Measurements from ENCODE around the gene LRP1B.

Gene LRP1B

DNA sequence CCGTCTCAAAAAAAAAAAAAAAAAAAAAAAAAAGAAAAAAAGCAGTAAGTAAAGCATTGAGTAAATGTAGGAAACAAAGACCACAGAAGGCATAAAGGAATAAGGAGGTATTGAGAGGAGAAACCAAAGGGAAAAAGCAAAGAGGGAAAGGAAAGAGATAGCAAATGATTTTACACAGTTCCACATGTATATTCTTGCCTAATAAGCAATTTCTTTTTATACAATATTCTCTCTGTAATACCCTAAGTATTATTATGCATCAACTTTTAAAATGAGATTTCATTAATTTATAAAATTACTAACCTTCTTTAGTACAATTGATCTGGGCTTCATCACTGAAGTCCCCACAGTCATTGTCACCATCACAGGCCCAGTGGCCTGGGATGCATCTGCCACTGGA, 1180.9 kb downstream of the LRP1B start:
- ATAC-seq: no peak

DNA sequence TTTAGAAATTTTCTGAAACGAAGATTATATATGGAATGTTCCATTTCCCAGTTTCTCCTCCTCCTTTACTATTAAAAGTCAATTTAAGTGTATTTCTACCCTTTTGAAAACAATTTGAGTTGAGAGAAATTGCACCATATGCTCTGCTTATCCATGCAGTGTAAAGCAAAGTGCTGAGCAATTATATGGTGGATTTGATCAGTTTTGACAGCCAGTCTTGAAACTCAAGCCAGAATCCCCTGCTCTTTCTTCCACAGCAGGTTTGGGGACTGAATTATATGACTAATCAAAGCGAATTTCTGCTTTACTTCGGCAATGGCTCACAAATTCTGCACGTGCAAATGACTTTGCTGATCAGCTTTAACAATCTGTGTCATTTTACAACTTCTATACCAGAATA, 1183.6 kb downstream of the LRP1B start:
- no peak for ATAC-seq
- TF ChIP-seq, protein P1, sequence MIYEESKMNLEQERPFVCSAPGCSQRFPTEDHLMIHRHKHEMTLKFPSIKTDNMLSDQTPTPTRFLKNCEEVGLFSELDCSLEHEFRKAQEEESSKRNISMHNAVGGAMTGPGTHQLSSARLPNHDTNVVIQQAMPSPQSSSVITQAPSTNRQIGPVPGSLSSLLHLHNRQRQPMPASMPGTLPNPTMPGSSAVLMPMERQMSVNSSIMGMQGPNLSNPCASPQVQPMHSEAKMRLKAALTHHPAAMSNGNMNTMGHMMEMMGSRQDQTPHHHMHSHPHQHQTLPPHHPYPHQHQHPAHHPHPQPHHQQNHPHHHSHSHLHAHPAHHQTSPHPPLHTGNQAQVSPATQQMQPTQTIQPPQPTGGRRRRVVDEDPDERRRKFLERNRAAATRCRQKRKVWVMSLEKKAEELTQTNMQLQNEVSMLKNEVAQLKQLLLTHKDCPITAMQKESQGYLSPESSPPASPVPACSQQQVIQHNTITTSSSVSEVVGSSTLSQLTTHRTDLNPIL (CRISPR knock-in tag; IDR thresholded peaks at IDR 0.05; ENCODE audit: low read depth): no peak

More for the DNA sequence above, 1180.9 kb downstream of the LRP1B start:
- no peak for TF ChIP-seq TCF4 (CRISPR knock-in tag; IDR thresholded peaks at IDR 0.05; ENCODE audit: borderline replicate concordance)
- TF ChIP-seq, protein P2, sequence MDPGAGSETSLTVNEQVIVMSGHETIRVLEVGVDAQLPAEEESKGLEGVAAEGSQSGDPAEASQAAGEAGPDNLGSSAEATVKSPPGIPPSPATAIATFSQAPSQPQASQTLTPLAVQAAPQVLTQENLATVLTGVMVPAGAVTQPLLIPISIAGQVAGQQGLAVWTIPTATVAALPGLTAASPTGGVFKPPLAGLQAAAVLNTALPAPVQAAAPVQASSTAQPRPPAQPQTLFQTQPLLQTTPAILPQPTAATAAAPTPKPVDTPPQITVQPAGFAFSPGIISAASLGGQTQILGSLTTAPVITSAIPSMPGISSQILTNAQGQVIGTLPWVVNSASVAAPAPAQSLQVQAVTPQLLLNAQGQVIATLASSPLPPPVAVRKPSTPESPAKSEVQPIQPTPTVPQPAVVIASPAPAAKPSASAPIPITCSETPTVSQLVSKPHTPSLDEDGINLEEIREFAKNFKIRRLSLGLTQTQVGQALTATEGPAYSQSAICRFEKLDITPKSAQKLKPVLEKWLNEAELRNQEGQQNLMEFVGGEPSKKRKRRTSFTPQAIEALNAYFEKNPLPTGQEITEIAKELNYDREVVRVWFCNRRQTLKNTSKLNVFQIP (CRISPR knock-in tag; IDR thresholded peaks at IDR 0.05; ENCODE audit: borderline replicate concordance, low read depth): no peak
- no peak for TF ChIP-seq OSR1 (CRISPR knock-in tag; IDR thresholded peaks at IDR 0.05)
- no peak for TF ChIP-seq ARNTL (CRISPR knock-in tag; IDR thresholded peaks at IDR 0.05; ENCODE audit: borderline replicate concordance, low read depth)
- TF ChIP-seq ZNF70 (CRISPR knock-in tag; IDR thresholded peaks at IDR 0.05): no peak
- no peak for TF ChIP-seq GLIS3 (CRISPR knock-in tag; IDR thresholded peaks at IDR 0.05)
- TF ChIP-seq, protein P3, sequence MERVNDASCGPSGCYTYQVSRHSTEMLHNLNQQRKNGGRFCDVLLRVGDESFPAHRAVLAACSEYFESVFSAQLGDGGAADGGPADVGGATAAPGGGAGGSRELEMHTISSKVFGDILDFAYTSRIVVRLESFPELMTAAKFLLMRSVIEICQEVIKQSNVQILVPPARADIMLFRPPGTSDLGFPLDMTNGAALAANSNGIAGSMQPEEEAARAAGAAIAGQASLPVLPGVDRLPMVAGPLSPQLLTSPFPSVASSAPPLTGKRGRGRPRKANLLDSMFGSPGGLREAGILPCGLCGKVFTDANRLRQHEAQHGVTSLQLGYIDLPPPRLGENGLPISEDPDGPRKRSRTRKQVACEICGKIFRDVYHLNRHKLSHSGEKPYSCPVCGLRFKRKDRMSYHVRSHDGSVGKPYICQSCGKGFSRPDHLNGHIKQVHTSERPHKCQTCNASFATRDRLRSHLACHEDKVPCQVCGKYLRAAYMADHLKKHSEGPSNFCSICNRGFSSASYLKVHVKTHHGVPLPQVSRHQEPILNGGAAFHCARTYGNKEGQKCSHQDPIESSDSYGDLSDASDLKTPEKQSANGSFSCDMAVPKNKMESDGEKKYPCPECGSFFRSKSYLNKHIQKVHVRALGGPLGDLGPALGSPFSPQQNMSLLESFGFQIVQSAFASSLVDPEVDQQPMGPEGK (CRISPR knock-in tag; IDR thresholded peaks at IDR 0.05; ENCODE audit: borderline replicate concordance): no peak
- no peak for TF ChIP-seq ESRRG (CRISPR knock-in tag; IDR thresholded peaks at IDR 0.05)
- TF ChIP-seq ZFP30 (CRISPR knock-in tag; IDR thresholded peaks at IDR 0.05): no peak
- TF ChIP-seq RARB (CRISPR knock-in tag; IDR thresholded peaks at IDR 0.05): no peak
- TF ChIP-seq ZNF565 (CRISPR knock-in tag; conservative IDR thresholded peaks at IDR 0.05; ENCODE audit: low read depth): no peak
- TF ChIP-seq, protein P1 (CRISPR knock-in tag; IDR thresholded peaks at IDR 0.05; ENCODE audit: low read depth): no peak
- TF ChIP-seq ZNF8 (CRISPR knock-in tag; IDR thresholded peaks at IDR 0.05): no peak
- no peak for TF ChIP-seq SNAI2 (CRISPR knock-in tag; IDR thresholded peaks at IDR 0.05)

DNA sequence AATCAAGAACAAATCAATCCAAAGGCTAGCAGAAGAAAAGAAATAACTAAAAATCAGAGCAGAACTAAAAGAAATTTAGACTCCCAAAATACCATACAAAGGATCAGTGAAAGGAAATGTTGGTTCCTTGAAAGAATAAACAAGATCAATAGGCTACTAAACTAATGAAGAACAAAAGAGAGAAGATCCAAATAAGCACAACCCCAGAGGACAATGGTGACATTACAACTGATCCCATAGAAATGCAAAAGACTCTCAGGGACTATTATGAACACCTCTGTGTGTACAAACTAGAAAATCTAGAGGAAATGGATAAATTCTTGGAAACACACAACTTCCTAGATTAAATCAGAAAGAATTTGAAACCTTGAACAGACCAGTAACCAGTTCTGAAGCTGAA, 1186.9 kb downstream of the LRP1B start:
- TF ChIP-seq, protein P1 (CRISPR knock-in tag; IDR thresholded peaks at IDR 0.05; ENCODE audit: low read depth): no peak
- no peak for TF ChIP-seq OSR1 (CRISPR knock-in tag; IDR thresholded peaks at IDR 0.05)
- no peak for ATAC-seq

DNA sequence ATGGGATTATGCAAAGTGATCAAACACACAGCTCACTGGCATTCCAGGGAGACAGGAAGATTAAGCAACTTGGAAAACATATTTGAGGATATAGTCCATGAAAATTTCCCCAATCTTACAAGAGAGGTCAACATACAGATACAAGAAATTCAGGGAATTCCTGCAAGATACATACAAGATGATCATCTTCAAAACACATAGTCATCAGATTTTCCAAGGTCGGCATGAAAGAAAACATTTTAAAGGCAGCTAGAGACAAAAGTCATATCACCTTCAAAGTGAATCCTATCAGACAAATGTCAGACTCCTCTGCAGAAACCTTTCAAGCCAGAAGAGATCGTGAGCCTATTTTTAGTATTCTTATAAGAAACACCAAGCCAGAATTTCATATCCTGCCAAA, 1188.5 kb downstream of the LRP1B start:
- ATAC-seq: no peak
- TF ChIP-seq, protein P4, sequence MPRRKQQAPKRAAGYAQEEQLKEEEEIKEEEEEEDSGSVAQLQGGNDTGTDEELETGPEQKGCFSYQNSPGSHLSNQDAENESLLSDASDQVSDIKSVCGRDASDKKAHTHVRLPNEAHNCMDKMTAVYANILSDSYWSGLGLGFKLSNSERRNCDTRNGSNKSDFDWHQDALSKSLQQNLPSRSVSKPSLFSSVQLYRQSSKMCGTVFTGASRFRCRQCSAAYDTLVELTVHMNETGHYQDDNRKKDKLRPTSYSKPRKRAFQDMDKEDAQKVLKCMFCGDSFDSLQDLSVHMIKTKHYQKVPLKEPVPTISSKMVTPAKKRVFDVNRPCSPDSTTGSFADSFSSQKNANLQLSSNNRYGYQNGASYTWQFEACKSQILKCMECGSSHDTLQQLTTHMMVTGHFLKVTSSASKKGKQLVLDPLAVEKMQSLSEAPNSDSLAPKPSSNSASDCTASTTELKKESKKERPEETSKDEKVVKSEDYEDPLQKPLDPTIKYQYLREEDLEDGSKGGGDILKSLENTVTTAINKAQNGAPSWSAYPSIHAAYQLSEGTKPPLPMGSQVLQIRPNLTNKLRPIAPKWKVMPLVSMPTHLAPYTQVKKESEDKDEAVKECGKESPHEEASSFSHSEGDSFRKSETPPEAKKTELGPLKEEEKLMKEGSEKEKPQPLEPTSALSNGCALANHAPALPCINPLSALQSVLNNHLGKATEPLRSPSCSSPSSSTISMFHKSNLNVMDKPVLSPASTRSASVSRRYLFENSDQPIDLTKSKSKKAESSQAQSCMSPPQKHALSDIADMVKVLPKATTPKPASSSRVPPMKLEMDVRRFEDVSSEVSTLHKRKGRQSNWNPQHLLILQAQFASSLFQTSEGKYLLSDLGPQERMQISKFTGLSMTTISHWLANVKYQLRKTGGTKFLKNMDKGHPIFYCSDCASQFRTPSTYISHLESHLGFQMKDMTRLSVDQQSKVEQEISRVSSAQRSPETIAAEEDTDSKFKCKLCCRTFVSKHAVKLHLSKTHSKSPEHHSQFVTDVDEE (CRISPR knock-in tag; IDR thresholded peaks at IDR 0.05): no peak
- no peak for TF ChIP-seq ZNF565 (CRISPR knock-in tag; conservative IDR thresholded peaks at IDR 0.05; ENCODE audit: low read depth)
- no peak for TF ChIP-seq SNAI2 (CRISPR knock-in tag; IDR thresholded peaks at IDR 0.05)
- TF ChIP-seq ZFP3 (CRISPR knock-in tag; IDR thresholded peaks at IDR 0.05): no peak
- no peak for TF ChIP-seq TCF4 (CRISPR knock-in tag; IDR thresholded peaks at IDR 0.05; ENCODE audit: borderline replicate concordance)
- TF ChIP-seq, protein P1 (CRISPR knock-in tag; IDR thresholded peaks at IDR 0.05; ENCODE audit: low read depth): no peak
- no peak for TF ChIP-seq PPARA (CRISPR knock-in tag; IDR thresholded peaks at IDR 0.05; ENCODE audit: borderline replicate concordance)
- TF ChIP-seq CSDC2 (CRISPR knock-in tag; IDR thresholded peaks at IDR 0.05): no peak
- TF ChIP-seq, protein P5, sequence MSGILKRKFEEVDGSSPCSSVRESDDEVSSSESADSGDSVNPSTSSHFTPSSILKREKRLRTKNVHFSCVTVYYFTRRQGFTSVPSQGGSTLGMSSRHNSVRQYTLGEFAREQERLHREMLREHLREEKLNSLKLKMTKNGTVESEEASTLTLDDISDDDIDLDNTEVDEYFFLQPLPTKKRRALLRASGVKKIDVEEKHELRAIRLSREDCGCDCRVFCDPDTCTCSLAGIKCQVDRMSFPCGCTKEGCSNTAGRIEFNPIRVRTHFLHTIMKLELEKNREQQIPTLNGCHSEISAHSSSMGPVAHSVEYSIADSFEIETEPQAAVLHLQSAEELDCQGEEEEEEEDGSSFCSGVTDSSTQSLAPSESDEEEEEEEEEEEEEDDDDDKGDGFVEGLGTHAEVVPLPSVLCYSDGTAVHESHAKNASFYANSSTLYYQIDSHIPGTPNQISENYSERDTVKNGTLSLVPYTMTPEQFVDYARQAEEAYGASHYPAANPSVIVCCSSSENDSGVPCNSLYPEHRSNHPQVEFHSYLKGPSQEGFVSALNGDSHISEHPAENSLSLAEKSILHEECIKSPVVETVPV (CRISPR knock-in tag; IDR thresholded peaks at IDR 0.05): no peak
- TF ChIP-seq OSR1 (CRISPR knock-in tag; IDR thresholded peaks at IDR 0.05): no peak
- no peak for TF ChIP-seq GLIS3 (CRISPR knock-in tag; IDR thresholded peaks at IDR 0.05)
- TF ChIP-seq ESRRG (CRISPR knock-in tag; IDR thresholded peaks at IDR 0.05): no peak
- TF ChIP-seq, protein P3 (CRISPR knock-in tag; IDR thresholded peaks at IDR 0.05; ENCODE audit: borderline replicate concordance): no peak

Data from SK-N-SH treated with all-trans-retinoic acid at 6 μM for 48 hours (cell line).